Measurements from ENCODE around the gene PCDHA13.

DNA sequence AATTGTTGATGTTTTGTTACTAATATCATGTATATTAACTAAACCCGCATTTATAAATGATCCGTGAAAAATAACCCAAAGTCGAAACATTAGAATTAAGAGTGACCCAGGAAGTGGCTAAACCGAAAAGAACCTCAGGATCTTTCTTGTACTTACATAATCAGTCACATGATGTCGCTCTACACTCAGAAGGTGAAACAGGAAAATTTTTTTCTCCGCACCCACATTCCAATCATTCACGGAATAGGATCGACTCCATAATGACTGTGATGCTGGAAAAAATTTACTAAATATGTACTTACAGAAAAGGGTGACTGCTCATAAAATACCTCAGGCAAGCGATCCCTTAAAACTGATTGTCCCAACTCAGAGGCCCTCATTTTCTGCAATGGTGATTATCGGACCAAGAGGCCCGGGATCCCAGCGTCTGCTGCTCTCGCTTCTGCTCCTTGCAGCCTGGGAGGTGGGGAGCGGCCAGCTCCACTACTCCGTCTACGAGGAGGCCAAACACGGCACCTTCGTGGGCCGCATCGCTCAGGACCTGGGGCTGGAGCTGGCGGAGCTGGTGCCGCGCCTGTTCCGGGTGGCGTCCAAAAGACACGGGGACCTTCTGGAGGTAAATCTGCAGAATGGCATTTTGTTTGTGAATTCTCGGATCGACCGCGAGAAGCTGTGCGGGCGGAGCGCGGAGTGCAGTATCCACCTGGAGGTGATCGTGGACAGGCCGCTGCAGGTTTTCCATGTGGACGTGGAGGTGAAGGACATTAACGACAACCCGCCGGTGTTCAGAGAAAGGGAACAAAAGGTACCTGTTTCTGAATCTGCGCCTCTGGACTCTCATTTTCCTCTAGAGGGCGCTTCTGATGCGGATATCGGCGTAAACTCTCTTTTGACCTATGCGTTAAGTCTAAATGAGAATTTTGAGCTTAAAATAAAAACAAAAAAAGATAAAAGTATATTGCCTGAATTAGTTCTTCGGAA lies 6.5 kb upstream of the PCDHA13 start, which contains the start of gene PCDHA12:
- TF ChIP-seq, protein P1, sequence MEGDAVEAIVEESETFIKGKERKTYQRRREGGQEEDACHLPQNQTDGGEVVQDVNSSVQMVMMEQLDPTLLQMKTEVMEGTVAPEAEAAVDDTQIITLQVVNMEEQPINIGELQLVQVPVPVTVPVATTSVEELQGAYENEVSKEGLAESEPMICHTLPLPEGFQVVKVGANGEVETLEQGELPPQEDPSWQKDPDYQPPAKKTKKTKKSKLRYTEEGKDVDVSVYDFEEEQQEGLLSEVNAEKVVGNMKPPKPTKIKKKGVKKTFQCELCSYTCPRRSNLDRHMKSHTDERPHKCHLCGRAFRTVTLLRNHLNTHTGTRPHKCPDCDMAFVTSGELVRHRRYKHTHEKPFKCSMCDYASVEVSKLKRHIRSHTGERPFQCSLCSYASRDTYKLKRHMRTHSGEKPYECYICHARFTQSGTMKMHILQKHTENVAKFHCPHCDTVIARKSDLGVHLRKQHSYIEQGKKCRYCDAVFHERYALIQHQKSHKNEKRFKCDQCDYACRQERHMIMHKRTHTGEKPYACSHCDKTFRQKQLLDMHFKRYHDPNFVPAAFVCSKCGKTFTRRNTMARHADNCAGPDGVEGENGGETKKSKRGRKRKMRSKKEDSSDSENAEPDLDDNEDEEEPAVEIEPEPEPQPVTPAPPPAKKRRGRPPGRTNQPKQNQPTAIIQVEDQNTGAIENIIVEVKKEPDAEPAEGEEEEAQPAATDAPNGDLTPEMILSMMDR (conservative IDR thresholded peaks at IDR 0.05; ENCODE audit: low read depth, low read length), result no peak
- TF ChIP-seq RFX5 (IDR thresholded peaks at IDR 0.05; ENCODE audit: low read depth, low read length) (no peak), RAD21 (IDR thresholded peaks at IDR 0.05; ENCODE audit: low read length) (no peak), CHD1 (IDR thresholded peaks at IDR 0.05; ENCODE audit: low read depth, low read length) (no peak), MAFK (IDR thresholded peaks at IDR 0.05; ENCODE audit: low read depth, low read length) (no peak), POLR2A (IDR thresholded peaks at IDR 0.05; ENCODE audit: low read depth, low read length) (no peak), RCOR1 (IDR thresholded peaks at IDR 0.05; ENCODE audit: insufficient replicate concordance, low read length) (no peak)

All from IMR-90 (cell line).